Stimulated activated CD8-positive, alpha-beta memory T cell treated with anti-CD3 and anti-CD28 coated beads, Interleukin-15, amount 100 ng/mL, for 48 hours (primary cell): ENCODE measurements around the gene NANOS3.
A peak's percentile ranks its signal among the peaks of the same experiment; 100 is the strongest.

ENCODE experiments used
- DNase-seq, 2 donors: peaks; one replicate each; pipeline ENCODE4 v3.0.0-alpha.2; 2020; ENCODE audit warnings: low read depth in 2 of 2

NANOS3 gene

GRCh38 chr19:13885826-13886365 is 9.0 kb downstream of the NANOS3 start:
- no peak for DNase-seq

DNA sequence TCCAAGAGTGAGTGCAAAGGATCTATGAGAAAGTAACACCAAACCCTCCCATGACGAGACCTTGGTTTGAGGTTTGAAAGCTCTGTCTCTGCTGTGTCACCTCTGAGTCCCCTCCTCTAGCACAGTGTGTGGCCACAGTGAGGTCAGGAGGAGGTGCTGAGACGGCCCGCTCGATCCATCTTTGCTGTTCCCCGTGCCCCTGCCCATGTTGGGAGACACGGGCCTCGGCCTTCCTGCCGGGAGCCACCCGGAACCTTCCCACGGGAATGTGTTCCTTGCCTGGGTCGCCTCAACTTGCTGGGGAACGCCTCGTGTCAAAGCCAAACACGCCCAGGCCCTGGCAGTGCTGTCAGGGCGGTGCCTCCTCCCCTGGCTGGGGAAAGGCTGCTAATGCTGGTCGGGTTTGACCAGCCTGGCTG is 10.1 kb downstream of the NANOS3 start:
- DNase-seq: peak in 1 of 2 donors; percentile 45

DNA sequence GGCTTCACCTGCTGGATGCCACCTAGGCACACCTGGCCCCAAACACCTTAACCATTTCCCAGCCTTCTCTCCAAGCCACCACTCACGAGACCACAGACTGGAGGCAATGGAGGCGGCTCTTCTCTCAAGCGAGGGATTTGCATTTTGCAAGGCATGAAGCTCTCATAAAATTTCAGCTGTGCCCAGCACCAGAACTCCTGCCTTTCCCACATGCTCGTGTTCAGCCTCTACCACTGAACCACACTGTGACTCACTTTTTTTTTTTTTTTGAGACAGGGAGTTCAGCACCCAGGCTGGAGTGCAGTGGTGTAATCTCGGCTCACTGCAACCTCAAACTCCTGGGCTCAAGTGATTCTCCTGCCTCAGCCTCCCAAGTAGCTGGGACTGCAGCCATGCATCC is 10.6 kb downstream of the NANOS3 start:
- DNase-seq: no peak

GRCh38 chr19:13888281-13888680 is 11.3 kb downstream of the NANOS3 start:
- DNase-seq: no peak

- DNase-seq: no peak
These were observed 13.2 kb downstream of the NANOS3 start for GRCh38 chr19:13890136-13890535.

DNA sequence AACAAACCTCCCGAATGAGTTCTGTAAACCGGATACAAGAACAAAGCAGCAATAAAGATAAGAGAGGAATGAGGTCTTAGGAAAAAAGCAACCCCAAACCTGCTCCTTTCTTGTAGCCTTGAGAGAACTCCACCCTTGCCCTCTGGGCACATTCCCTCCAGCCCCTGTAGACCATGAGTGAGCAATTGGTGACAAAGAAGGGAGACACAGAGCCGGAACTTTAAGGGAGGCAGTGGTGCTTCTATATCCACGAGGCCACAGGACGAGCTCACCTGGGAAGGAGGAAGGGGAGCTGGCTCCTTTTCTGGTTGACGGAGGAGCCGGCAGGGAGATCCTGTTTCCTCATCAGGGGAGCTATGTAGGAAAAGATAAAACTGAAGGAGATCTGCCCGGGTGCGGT is 15.9 kb downstream of the NANOS3 start:
- no peak for DNase-seq

DNA sequence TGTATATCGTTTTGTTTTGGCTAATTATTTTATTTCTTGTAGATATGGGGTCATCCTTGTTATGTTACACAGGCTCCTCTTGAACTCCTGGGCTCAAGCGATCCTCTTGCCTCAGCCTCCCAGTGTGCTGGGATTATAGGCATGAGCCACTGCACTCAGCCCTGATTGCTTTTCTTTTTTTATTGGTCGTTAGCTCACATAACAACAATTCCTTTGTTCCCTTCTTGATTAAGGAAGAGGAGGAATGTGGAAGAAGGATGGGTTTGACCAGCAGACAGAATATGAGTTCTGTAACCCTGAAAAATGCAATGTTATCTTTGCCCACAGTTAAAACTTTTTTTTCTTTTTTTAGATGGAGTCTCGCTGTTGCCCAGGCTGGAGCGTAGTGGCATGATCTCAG is 17.6 kb downstream of the NANOS3 start:
- DNase-seq: no peak

DNA sequence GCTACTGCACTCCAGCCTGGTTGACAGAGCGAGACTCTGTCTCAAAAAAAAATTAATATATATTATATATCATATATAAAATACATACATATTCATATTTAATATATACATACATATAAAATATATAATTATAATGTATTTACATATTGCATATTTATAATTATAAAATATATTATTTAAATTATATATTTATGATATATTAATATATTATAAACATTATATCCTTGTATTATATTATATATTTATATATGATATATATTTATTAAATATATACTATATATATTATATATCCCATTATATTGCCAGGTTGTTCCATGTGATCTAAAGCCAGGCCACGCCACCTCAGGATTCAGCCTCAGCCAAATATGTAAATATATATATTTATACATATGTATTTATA is 19.3 kb downstream of the NANOS3 start:
- DNase-seq: no peak

DNA sequence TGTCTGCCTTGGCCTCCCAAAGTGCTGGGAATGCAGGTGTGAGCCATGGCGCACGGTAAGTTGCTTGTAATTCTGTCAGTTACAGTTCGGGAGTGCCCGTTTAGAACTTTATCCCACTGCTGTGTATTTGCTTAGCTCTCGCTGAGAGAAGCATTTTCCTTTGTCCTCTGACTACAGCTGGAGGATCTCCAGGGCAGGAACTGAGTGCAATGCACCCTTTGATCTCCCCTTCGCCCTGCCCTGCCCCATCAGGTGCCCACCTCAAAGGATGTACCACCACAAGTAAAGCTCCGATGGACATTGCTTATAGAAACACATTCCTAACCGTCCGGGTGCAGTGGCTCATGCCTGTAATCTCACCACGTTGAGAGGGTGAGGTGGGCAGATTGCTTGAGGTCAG is 22.5 kb downstream of the NANOS3 start:
- no peak for DNase-seq

DNA sequence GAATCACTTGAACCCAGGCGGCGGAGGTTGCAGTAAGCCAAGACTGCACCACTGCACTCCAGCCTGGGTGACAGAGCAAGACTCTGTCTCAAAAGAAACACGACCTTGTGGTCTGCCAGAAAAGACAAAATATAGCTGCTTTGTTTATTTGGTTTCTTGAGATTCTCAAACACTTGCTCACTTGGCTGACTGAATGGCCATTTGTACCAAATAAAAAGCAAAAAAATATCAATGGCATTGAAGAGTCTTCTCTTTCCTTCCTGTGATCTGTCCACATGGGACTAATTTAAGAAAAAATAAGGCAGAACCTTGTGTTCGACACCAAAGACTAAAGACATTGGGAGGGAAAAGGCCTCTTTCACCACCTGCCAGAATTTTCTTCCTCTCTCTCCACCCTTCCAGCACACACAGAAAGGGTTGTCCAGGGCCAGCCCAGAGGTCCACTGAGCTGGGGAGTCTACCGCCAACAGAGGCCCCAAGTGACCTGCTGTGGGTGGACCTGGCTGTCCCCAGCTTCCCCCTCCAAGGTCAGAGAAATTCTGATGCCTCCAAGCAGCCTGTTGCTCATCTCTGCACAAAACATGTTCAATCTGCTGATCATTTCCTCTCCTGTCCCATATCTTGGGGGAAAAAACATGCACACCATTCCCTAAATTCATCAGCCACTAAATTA is 23.1 kb downstream of the NANOS3 start:
- DNase-seq: no peak

- DNase-seq: no peak
These were observed 26.1 kb downstream of the NANOS3 start for GRCh38 chr19:13902993-13903555.

DNA sequence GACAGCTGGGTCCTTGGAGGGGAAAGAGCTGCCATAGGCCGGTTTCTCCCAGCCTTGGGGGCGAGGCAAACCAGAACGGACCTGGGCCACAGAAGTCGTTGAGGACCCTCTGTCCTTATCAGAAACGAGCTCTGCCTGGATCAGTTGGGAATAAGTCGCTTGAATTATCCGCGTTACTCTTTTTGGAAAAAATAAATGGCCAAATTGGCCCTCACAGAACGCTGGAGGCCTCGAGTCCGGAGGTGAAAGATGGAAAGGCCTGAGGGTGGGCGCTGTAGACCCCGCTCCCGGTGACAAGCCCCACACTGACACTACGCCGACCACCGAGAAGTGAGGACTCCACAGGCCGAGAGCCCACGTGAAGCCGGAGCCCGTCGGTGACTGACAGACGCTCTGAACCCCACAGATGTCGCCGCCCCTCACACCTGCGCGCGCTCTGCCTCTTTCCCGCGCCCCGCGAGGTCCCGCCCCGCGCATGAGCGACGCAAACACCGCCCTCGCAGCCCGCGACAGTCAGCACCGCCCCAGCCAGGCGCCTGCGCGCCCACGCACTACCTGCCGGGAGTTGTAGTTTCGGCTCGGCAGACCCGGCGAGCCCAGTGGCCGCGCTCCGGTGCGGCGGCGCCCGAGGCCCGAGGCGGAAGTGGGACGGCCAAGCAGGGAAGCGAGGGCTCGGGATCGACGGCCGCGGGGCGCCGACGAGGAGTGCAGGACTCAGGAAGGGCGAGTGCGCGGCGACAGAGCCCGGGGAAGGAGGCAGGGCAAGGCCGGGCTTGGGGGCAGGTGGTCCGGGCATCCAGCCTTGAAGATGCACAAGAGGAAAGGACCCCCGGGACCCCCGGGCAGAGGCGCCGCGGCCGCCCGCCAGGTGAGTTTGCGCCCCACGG is 28.9 kb downstream of the NANOS3 start, which contains the start of the genes BRME1 and CC2D1A:
Gene BRME1, minus strand, starts transcription at position 484 of the 887 bp plus-strand sequence. CDS start 1,225 bp downstream, outside the sequence.
Gene CC2D1A, plus strand, starts transcription at position 568 of the 887 bp plus-strand sequence. Its CDS starts 241 bp downstream, at position 809.
- DNase-seq: peak; percentile 94 to 96

DNA sequence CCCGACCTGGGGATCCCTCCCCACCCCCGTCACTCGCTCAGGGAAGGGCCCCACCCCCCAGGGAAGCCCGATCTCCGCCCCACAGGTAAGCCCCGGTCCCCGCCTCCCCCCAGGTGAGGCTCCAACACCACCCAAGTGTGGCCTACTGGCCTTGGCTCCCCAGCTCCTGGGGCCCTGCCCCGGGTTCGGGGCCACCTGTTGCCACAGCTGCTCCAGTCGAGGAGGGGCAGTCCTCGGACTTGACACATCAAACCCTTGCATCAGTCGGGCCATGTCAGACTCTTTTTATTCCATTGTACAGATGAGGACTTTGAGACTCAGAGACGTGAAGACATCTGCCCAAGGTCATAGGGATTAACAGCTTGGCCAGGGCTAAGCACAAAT is 29.6 kb downstream of the NANOS3 start:
- no peak for DNase-seq

DNA sequence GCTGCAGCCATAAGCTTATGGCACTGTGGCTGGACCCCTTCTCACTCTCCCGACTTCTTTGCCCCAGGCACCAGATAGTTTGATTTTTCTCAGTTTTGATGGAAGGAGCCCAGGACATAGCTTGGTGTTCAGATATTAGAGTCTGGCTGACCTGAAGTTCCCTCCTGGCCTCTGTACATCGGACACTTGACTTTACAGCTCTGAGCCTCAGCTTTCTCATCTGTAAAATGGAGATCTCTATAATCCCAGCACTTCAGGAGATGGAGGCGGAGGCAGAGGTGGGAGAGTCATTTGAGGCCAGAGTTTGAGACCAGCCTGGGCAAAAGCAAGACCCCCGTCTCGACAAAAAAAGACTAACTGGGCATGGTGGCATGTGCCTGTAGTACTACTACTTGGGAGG is 30.0 kb downstream of the NANOS3 start:
- no peak for DNase-seq

DNA sequence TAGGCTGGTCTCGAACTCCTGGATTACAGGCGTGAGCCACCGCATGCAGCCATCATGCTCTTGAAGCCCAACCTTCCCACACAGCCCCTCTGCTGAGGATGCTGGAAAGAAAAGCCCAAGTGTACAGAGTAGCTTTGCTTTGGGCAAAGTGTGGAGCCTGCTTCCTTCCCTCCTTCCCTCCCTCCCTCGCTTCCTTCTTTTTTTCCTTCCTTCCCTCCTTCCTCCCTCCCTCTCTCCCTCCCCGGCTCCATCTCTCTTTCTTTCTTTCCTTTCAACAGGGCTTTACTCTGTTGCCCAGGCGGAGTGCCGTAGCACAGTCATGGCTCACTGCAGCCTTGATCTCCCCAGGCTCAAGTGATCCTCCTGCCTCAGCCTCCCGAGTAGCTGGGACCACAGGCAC is 31.7 kb downstream of the NANOS3 start:
- no peak for DNase-seq

- no peak for DNase-seq
These were observed 32.5 kb downstream of the NANOS3 start for GRCh38 chr19:13909430-13909829.

- no peak for DNase-seq
These were observed 36.4 kb downstream of the NANOS3 start for GRCh38 chr19:13913352-13913751.

DNA sequence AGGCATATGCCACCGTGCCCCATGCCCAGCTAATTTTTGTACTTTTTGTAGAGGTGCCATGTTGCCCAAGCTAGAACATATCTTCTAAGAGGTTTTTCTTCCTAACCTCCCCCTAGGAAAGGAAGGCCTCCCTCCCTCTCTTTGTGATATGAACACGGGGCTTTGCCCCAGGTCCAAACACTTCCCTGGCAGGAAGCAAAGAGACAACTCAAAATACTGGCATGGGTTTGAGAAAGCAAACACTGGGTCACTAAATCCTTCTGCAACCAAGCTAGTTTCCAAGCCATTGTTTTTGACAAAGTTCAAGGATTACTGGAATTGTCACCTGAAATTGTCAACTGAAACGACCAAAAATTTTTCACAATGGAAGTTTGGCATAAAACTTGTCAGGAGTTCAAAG is 37.8 kb downstream of the NANOS3 start:
- no peak for DNase-seq

GRCh38 chr19:13917888-13918406 is 41.0 kb downstream of the NANOS3 start:
- DNase-seq: no peak

GRCh38 chr19:13918726-13919411 is 41.9 kb downstream of the NANOS3 start:
- no peak for DNase-seq

GRCh38 chr19:13920524-13920923 is 43.6 kb downstream of the NANOS3 start:
- DNase-seq: no peak
